ENCODE data around the gene APBB2.

DNA sequence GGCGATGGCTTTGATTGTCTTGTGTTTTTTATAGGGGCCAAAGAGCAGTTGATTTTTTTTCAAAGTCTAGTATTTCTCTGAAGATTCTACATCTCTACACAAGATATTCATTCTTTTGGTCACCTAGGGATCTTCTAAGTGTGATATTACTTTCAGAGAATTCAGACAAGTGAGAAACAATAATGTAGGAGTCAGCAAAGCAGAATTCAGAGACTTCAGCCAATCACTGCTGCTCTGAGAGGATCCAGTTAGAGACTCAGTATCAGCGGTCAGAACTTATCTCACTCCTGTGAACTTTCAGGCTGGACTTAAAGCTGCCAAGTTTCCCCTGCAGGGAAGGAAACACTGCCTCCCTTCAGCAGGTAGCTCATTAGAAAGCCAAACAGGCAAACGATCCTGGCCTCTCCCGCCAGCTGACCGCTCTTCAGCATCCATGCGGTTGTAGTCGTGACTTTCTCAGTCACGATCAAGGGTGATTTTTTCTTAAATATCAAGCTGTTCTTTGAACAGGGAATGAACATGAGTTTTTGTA lies 405.4 kb downstream of the APBB2 start:
- TF ChIP-seq GATA3 (IDR thresholded peaks at IDR 0.05; ENCODE audit: low read depth, low read length) (no peak), GATA2 (IDR thresholded peaks at IDR 0.05; ENCODE audit: low read depth, low read length) (no peak)
